C4-2B (cell line): Measurements from ENCODE around the gene PRKCE.

Experiments used
- CTCF ChIP-seq: fragments of 450-650 bp; conservative IDR thresholded peaks from 2 replicates; pipeline ENCODE4 v1.5.1; 2017; ENCODE audit warnings: mild to moderate bottlenecking
- ZFX ChIP-seq: fragments of 450-650 bp; IDR thresholded peaks from 2 replicates; pipeline ENCODE4 v1.6.1; 2017

- TF ChIP-seq CTCF: no peak
- no peak for TF ChIP-seq ZFX
These were observed 219.6 kb downstream of the PRKCE start for GRCh38 chr2:45871025-45871424.
